ENCODE data around the gene CLEC18B.
A peak's percentile ranks its signal among the peaks of the same experiment; 100 is the strongest.
"Not testable (repeated sequence)": the region's sequence is repeated elsewhere in the genome, so short reads cannot be mapped to it uniquely, and the experiment has no call there.

CLEC18B gene

GRCh38 chr16:74420612-74421481, at the start of gene CLEC18B:
Gene CLEC18B (minus strand): TSS chr16:74421478. CDS start chr16:74421270, 208 bp downstream.
- DNase-seq (ENCODE audit: low spot score); FAIRE-seq: not testable (repeated sequence)

- DNase-seq (ENCODE audit: low spot score) (no peak), FAIRE-seq (no peak)
Observed at GRCh38 chr16:74469946-74470478, 48.7 kb upstream of the CLEC18B start.

GRCh38 chr16:74468807-74469525, 47.7 kb upstream of the CLEC18B start:
- no peak for FAIRE-seq
- no peak for DNase-seq (ENCODE audit: low spot score)

GRCh38 chr16:74466872-74467271, 45.6 kb upstream of the CLEC18B start:
- FAIRE-seq = no peak
- no peak for DNase-seq (ENCODE audit: low spot score)

- FAIRE-seq = no peak
Observed at GRCh38 chr16:74465851-74466685, 44.8 kb upstream of the CLEC18B start.

GRCh38 chr16:74465281-74465680, 44.0 kb upstream of the CLEC18B start:
- DNase-seq (ENCODE audit: low spot score) = no peak
- no peak for FAIRE-seq

More at GRCh38 chr16:74465851-74466685, 44.8 kb upstream of the CLEC18B start:
- DNase-seq (ENCODE audit: low spot score) = no peak

- FAIRE-seq (no peak), DNase-seq (ENCODE audit: low spot score) (no peak)
Observed at GRCh38 chr16:74463888-74464287, 42.6 kb upstream of the CLEC18B start.

- FAIRE-seq = no peak
- no peak for DNase-seq (ENCODE audit: low spot score)
Observed at GRCh38 chr16:74462361-74462760, 41.1 kb upstream of the CLEC18B start.

- FAIRE-seq (no peak), DNase-seq (ENCODE audit: low spot score) (no peak)
Observed at GRCh38 chr16:74461826-74462225, 40.5 kb upstream of the CLEC18B start.

- DNase-seq (ENCODE audit: low spot score) (no peak), FAIRE-seq (no peak)
Observed at GRCh38 chr16:74460542-74460941, 39.3 kb upstream of the CLEC18B start.

GRCh38 chr16:74456290-74456625, 35.0 kb upstream of the CLEC18B start:
- DNase-seq (ENCODE audit: low spot score) = no peak
- FAIRE-seq = no peak

- no peak for DNase-seq (ENCODE audit: low spot score)
- FAIRE-seq = no peak
Observed at GRCh38 chr16:74455619-74456289, 34.5 kb upstream of the CLEC18B start.

- DNase-seq (ENCODE audit: low spot score) (no peak), FAIRE-seq (no peak)
Observed at GRCh38 chr16:74455213-74455612, 33.9 kb upstream of the CLEC18B start.

GRCh38 chr16:74451951-74452758, 30.9 kb upstream of the CLEC18B start:
- FAIRE-seq (no peak), DNase-seq (ENCODE audit: low spot score) (no peak)

GRCh38 chr16:74450967-74451760, 29.9 kb upstream of the CLEC18B start:
- DNase-seq (ENCODE audit: low spot score) (no peak), FAIRE-seq (no peak)

GRCh38 chr16:74450236-74450635, 29.0 kb upstream of the CLEC18B start:
- FAIRE-seq (no peak), DNase-seq (ENCODE audit: low spot score) (no peak)

GRCh38 chr16:74449470-74449869, 28.2 kb upstream of the CLEC18B start:
- no peak for FAIRE-seq
- DNase-seq (ENCODE audit: low spot score) = peak; percentile 66

- peak; percentile 87 for DNase-seq (ENCODE audit: low spot score)
- FAIRE-seq = no peak
Observed at GRCh38 chr16:74448990-74449389, 27.7 kb upstream of the CLEC18B start.

GRCh38 chr16:74447578-74447977, 26.3 kb upstream of the CLEC18B start:
- DNase-seq (ENCODE audit: low spot score) (no peak), FAIRE-seq (no peak)
